ENCODE measurements around the gene ZNF780B.

The ZNF780B gene

GRCh38 chr19:40005691-40006272 is 50.2 kb downstream of the ZNF780B start:
- Mint-ChIP-seq H3K36me3 (peaks cover 53% of the 10 kb centered on the region), H3K4me3 (no peak overlapping the region), H3K9me3 (peaks cover 8% of the 10 kb centered on the region), H3K4me1 (no peaks in the 10 kb centered on the region), H3K27ac (no peak overlapping the region)
- no peak for ATAC-seq
- DNase-seq (ENCODE audit: low spot score in 2 of 2): no peak

GRCh38 chr19:39998501-39998900 is 57.5 kb downstream of the ZNF780B start:
- H3K4me3 Mint-ChIP-seq: peak overlapping the region; percentile 85
- ATAC-seq (no peak), DNase-seq (ENCODE audit: low spot score in 2 of 2) (no peak)
- H3K4me1 Mint-ChIP-seq: peaks cover 28% of the 10 kb centered on the region
- peak overlapping the region; percentile 91 for H3K27ac Mint-ChIP-seq
- H3K9me3 Mint-ChIP-seq: no peaks in the 10 kb centered on the region
- H3K36me3 Mint-ChIP-seq: peaks cover 6% of the 10 kb centered on the region

- ATAC-seq (peak; percentile 58), DNase-seq (ENCODE audit: low spot score in 2 of 2) (no peak)
- peak overlapping the region; percentile 85 for H3K4me3 Mint-ChIP-seq
- peaks cover 6% of the 10 kb centered on the region for H3K36me3 Mint-ChIP-seq
- peak overlapping the region; percentile 91 for H3K27ac Mint-ChIP-seq
- peaks cover 33% of the 10 kb centered on the region for H3K4me1 Mint-ChIP-seq
- H3K9me3 Mint-ChIP-seq: peaks cover 4% of the 10 kb centered on the region
These were observed 58.3 kb downstream of the ZNF780B start for GRCh38 chr19:39997638-39998216.

- ATAC-seq: peak; percentile 95
- H3K9me3 Mint-ChIP-seq: peaks cover 5% of the 10 kb centered on the region
- H3K36me3 Mint-ChIP-seq: peaks cover 6% of the 10 kb centered on the region
- peaks cover 41% of the 10 kb centered on the region for H3K4me1 Mint-ChIP-seq
- peak; percentile 83 to 96 for DNase-seq (ENCODE audit: low spot score in 2 of 2)
- peak within 1 kb of the TSS; percentile 85 for H3K4me3 Mint-ChIP-seq
- H3K27ac Mint-ChIP-seq: peak within 1 kb of the TSS; percentile 91
These were observed 59.0 kb downstream of the ZNF780B start, which contains the start of gene ZNF546 for GRCh38 chr19:39996811-39997637. Gene ZNF546, plus strand, starts transcription at chr19:39997060. Its CDS starts 1,267 bp downstream, at chr19:39998327.

GRCh38 chr19:39996218-39996810 is 59.7 kb downstream of the ZNF780B start:
- Mint-ChIP-seq H3K4me1 (peaks cover 42% of the 10 kb centered on the region), H3K9me3 (peaks cover 5% of the 10 kb centered on the region)
- ATAC-seq: peak; percentile 76

GRCh38 chr19:39995794-39996193 is 60.2 kb downstream of the ZNF780B start:
- peak overlapping the region; percentile 91 for H3K27ac Mint-ChIP-seq
- peak overlapping the region; percentile 85 for H3K4me3 Mint-ChIP-seq
- DNase-seq (ENCODE audit: low spot score in 2 of 2) (no peak), ATAC-seq (no peak)
- peaks cover 5% of the 10 kb centered on the region for H3K9me3 Mint-ChIP-seq
- peaks cover 42% of the 10 kb centered on the region for H3K4me1 Mint-ChIP-seq
- H3K36me3 Mint-ChIP-seq: peaks cover 6% of the 10 kb centered on the region

More at GRCh38 chr19:39996218-39996810, 59.7 kb downstream of the ZNF780B start:
- DNase-seq (ENCODE audit: low spot score in 2 of 2): no peak
- Mint-ChIP-seq H3K27ac (peak overlapping the region; percentile 91), H3K36me3 (peaks cover 6% of the 10 kb centered on the region), H3K4me3 (peak overlapping the region; percentile 85)

GRCh38 chr19:39994361-39994760 is 61.7 kb downstream of the ZNF780B start:
- Mint-ChIP-seq H3K36me3 (peaks cover 6% of the 10 kb centered on the region), H3K4me1 (peaks cover 42% of the 10 kb centered on the region), H3K4me3 (no peak overlapping the region), H3K9me3 (peaks cover 5% of the 10 kb centered on the region), H3K27ac (no peak overlapping the region)
- DNase-seq (ENCODE audit: low spot score in 2 of 2): no peak
- no peak for ATAC-seq

- peaks cover 42% of the 10 kb centered on the region for H3K4me1 Mint-ChIP-seq
- DNase-seq (ENCODE audit: low spot score in 2 of 2) (no peak), ATAC-seq (no peak)
- no peak overlapping the region for H3K27ac Mint-ChIP-seq
- no peak overlapping the region for H3K4me3 Mint-ChIP-seq
- H3K36me3 Mint-ChIP-seq: peaks cover 6% of the 10 kb centered on the region
- peaks cover 5% of the 10 kb centered on the region for H3K9me3 Mint-ChIP-seq
These were observed 62.4 kb downstream of the ZNF780B start for GRCh38 chr19:39993605-39994004.

- H3K4me1 Mint-ChIP-seq: peaks cover 7% of the 10 kb centered on the region
- no peak for DNase-seq (ENCODE audit: low spot score in 2 of 2)
- no peak for ATAC-seq
- H3K27ac Mint-ChIP-seq: no peak overlapping the region
- H3K9me3 Mint-ChIP-seq: peaks cover 19% of the 10 kb centered on the region
- no peak overlapping the region for H3K4me3 Mint-ChIP-seq
- H3K36me3 Mint-ChIP-seq: peaks cover 21% of the 10 kb centered on the region
These were observed 68.4 kb downstream of the ZNF780B start for GRCh38 chr19:39987596-39987995.

- Mint-ChIP-seq H3K9me3 (peaks cover 19% of the 10 kb centered on the region), H3K27ac (no peak overlapping the region), H3K4me3 (no peak overlapping the region), H3K4me1 (peaks cover 3% of the 10 kb centered on the region), H3K36me3 (peaks cover 26% of the 10 kb centered on the region)
- no peak for ATAC-seq
- DNase-seq (ENCODE audit: low spot score in 2 of 2): no peak
These were observed 68.9 kb downstream of the ZNF780B start for GRCh38 chr19:39987167-39987566.

- Mint-ChIP-seq H3K36me3 (peaks cover 31% of the 10 kb centered on the region), H3K9me3 (peaks cover 19% of the 10 kb centered on the region), H3K27ac (no peak overlapping the region), H3K4me1 (no peaks in the 10 kb centered on the region), H3K4me3 (no peak overlapping the region)
- DNase-seq (ENCODE audit: low spot score in 2 of 2) (no peak), ATAC-seq (no peak)
These were observed 69.4 kb downstream of the ZNF780B start for GRCh38 chr19:39986643-39987042.

GRCh38 chr19:39983695-39984300 is 72.2 kb downstream of the ZNF780B start:
- no peak overlapping the region for H3K27ac Mint-ChIP-seq
- no peak overlapping the region for H3K4me3 Mint-ChIP-seq
- H3K4me1 Mint-ChIP-seq: no peaks in the 10 kb centered on the region
- H3K9me3 Mint-ChIP-seq: peaks cover 19% of the 10 kb centered on the region
- DNase-seq (ENCODE audit: low spot score in 2 of 2): peak in 1 of 2 donors; percentile 22
- no peak for ATAC-seq
- H3K36me3 Mint-ChIP-seq: peaks cover 59% of the 10 kb centered on the region

- peaks cover 19% of the 10 kb centered on the region for H3K9me3 Mint-ChIP-seq
- peaks cover 69% of the 10 kb centered on the region for H3K36me3 Mint-ChIP-seq
- H3K27ac Mint-ChIP-seq: no peak overlapping the region
- no peak overlapping the region for H3K4me3 Mint-ChIP-seq
- H3K4me1 Mint-ChIP-seq: peaks cover 4% of the 10 kb centered on the region
- no peak for ATAC-seq
- DNase-seq (ENCODE audit: low spot score in 2 of 2): no peak
These were observed 73.1 kb downstream of the ZNF780B start for GRCh38 chr19:39982883-39983282.
